ENCODE data around the gene BMI1. TPM values are rescaled to one million over a fixed set of nuclear protein-coding genes. Genes with fewer than 3 reads are reported as not detected.

BMI1 gene
- total RNA-seq, 1 experiment from 2014 or later, result 6.8 TPM

DNA sequence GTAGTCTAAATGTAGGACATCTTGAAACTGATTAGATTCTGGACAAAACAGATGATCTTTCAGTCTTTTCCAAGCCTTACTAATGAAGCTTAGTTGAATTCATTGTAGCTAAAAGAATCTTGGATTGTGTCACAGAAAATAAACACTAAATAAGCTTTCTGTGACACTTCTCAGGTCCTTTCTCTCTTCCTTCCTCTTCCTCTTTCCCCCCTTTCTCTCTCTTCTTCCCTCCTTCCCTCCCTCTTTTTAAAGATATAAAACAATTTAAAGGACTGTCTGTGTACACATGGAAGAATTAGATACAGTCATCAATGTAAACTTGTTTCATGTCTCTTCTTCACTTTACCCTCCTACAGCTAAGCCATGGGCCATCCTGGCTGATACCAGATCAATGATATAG, 10.0 kb upstream of the BMI1 start:
- Histone ChIP-seq H3K27ac (ENCODE audit: insufficient read length, low read depth, low read length) (no peak overlapping the region), H3K9ac (ENCODE audit: extremely low read depth, insufficient read length, low read length) (no peak overlapping the region), H3K27me3 (ENCODE audit: insufficient read depth, low read length) (peaks cover 12% of the 10 kb centered on the region; the same call in 1 of the 2 replicates), H3K4ac (ENCODE audit: low read depth, low read length) (no peak overlapping the region), H3K79me1 (ENCODE audit: insufficient read depth, low read depth, low read length, poor library complexity, severe bottlenecking) (no peaks in the 10 kb centered on the region), H3K4me2 (ENCODE audit: insufficient read depth, insufficient read length, low read length) (no peak overlapping the region), H4K5ac (ENCODE audit: insufficient read length, low read depth, low read length) (no peak overlapping the region), H4K8ac (replicated peaks; ENCODE audit: insufficient read length, low read depth, low read length) (no peak overlapping the region), H2AK5ac (ENCODE audit: insufficient read length, low read length) (no peak overlapping the region), H3K79me2 (ENCODE audit: insufficient read depth, low read length) (no peaks in the 10 kb centered on the region), H3T11ph (ENCODE audit: low read length) (no peak overlapping the region), H2BK12ac (ENCODE audit: insufficient read length, low read depth, low read length) (no peak overlapping the region), H4K20me1 (ENCODE audit: control insufficient read depth, insufficient read depth, insufficient read length) (no peaks in the 10 kb centered on the region), H3K56ac (ENCODE audit: insufficient read length, low read depth, low read length) (no peak overlapping the region), H3K23me2 (ENCODE audit: insufficient read length, low read depth, low read length, poor library complexity, severe bottlenecking) (no peaks in the 10 kb centered on the region), H3K18ac (ENCODE audit: insufficient read length, low read depth, low read length) (no peak overlapping the region), H2AFZ (ENCODE audit: low read length) (no peak overlapping the region), H3K9me3 (ENCODE audit: control insufficient read depth, low read depth, low read length) (no peaks in the 10 kb centered on the region), H3K4me1 (ENCODE audit: insufficient read depth, low read length) (no peaks in the 10 kb centered on the region), H2BK120ac (ENCODE audit: low read depth, low read length, poor library complexity, severe bottlenecking) (no peak overlapping the region), H2BK5ac (ENCODE audit: insufficient read length, low read length) (no peak overlapping the region), H4K91ac (ENCODE audit: insufficient read length, low read depth, low read length) (no peak overlapping the region), H3K14ac (ENCODE audit: insufficient read depth, low read length) (no peak overlapping the region), H2BK15ac (ENCODE audit: low read depth, low read length) (no peak overlapping the region), H2BK20ac (ENCODE audit: low read depth, low read length, poor library complexity, severe bottlenecking) (no peak overlapping the region), H3K23ac (ENCODE audit: insufficient read length, low read depth, low read length) (no peak overlapping the region)
- Mint-ChIP-seq H3K36me3 (ENCODE audit: insufficient read depth in 1 of 3, low read depth in 3 of 3) (no peaks in the 10 kb centered on the region), H3K27me3 (ENCODE audit: low read depth) (peaks cover 57% of the 10 kb centered on the region), H3K4me1 (peaks cover 6 to 11% of the 10 kb centered on the region in 2 experiments), H3K27ac (no peak overlapping the region), H3K9me3 (no peaks in the 10 kb centered on the region; a peak in 1 of 5 replicates), H3K4me3 (no peak overlapping the region)
- TF ChIP-seq, protein P1, sequence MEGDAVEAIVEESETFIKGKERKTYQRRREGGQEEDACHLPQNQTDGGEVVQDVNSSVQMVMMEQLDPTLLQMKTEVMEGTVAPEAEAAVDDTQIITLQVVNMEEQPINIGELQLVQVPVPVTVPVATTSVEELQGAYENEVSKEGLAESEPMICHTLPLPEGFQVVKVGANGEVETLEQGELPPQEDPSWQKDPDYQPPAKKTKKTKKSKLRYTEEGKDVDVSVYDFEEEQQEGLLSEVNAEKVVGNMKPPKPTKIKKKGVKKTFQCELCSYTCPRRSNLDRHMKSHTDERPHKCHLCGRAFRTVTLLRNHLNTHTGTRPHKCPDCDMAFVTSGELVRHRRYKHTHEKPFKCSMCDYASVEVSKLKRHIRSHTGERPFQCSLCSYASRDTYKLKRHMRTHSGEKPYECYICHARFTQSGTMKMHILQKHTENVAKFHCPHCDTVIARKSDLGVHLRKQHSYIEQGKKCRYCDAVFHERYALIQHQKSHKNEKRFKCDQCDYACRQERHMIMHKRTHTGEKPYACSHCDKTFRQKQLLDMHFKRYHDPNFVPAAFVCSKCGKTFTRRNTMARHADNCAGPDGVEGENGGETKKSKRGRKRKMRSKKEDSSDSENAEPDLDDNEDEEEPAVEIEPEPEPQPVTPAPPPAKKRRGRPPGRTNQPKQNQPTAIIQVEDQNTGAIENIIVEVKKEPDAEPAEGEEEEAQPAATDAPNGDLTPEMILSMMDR (conservative IDR thresholded peaks at IDR 0.05), result no peak
- no peak for DNase-seq
